Lower lobe of right lung (tissue), 2 donors: Measurements from ENCODE around the gene ANKRD11. TPM values are rescaled to one million over a fixed set of nuclear protein-coding genes. Genes with fewer than 3 reads are reported as not detected.

ENCODE experiments used
- ATAC-seq, 2 donors: fragments of 200-7000 bp; cut with Tn5 transposase; one replicate each; pipeline ENCODE4 v1.9.1; 2020 to 2022; ENCODE audit warnings: mild to moderate bottlenecking in 2 of 2, moderate library complexity in 2 of 2
- DNase-seq: peaks from one replicate; pipeline ENCODE4 v3.0.0-alpha.2; 2020
- H3K27ac ChIP-seq: fragments of 200-600 bp; one replicate; pipeline ENCODE4 v1.8.0; 2022
- H3K27me3 ChIP-seq: fragments of 200-600 bp; one replicate; pipeline ENCODE4 v1.8.0; 2022; ENCODE audit warnings: low read depth
- H3K36me3 ChIP-seq: fragments of 200-600 bp; one replicate; pipeline ENCODE4 v1.8.0; 2022; ENCODE audit warnings: mild to moderate bottlenecking
- H3K4me1 ChIP-seq: fragments of 200-600 bp; one replicate; pipeline ENCODE4 v1.8.0; 2022
- H3K4me3 ChIP-seq: fragments of 200-600 bp; one replicate; pipeline ENCODE4 v1.8.0; 2022; ENCODE audit warnings: mild to moderate bottlenecking
- H3K9me3 ChIP-seq: fragments of 200-600 bp; one replicate; pipeline ENCODE4 v1.8.0; 2022
- CTCF ChIP-seq: fragments of 200-600 bp; IDR thresholded peaks from one replicate; pipeline ENCODE4 v1.8.0; 2022; ENCODE audit warnings: antibody characterized with exemption, mild to moderate bottlenecking
- intact Hi-C: fragments of 100-400 bp; cut with DNase I; formaldehyde crosslinking; loops from one replicate; pipeline ENCODE4 v1.11.0; 2022
- total RNA-seq: library from RNA; stranded (reverse); fragmentation: NEBNext Ultra II Directional; extraction: Animal tissue kit (Norgen Biotek cat#: 25700); gene quantifications from one replicate; pipeline ENCODE4 v1.2.1, GENCODE V29; 2021
- donor health status: DM: no; HTN: yes; CAD: no; lungs with severe emphysema.

ANKRD11 gene
- total RNA-seq, 1 donor from 2014 or later: 127 TPM

- Histone ChIP-seq H3K36me3 (peaks cover 39% of the 10 kb centered on the region), H3K27ac (no peak overlapping the region), H3K27me3 (no peaks in the 10 kb centered on the region), H3K4me1 (peaks cover 58% of the 10 kb centered on the region), H3K4me3 (no peak overlapping the region), H3K9me3 (no peaks in the 10 kb centered on the region)
- intact Hi-C loops: no loop called here
- DNase-seq: no peak
- ATAC-seq: no peak
- no peak for TF ChIP-seq CTCF
Observed at GRCh38 chr16:89298623-89299225, 191.6 kb downstream of the ANKRD11 start.

- Histone ChIP-seq H3K27ac (no peak overlapping the region), H3K36me3 (peaks cover 32% of the 10 kb centered on the region)
- no peak for DNase-seq
Observed at GRCh38 chr16:89297910-89298545, 192.3 kb downstream of the ANKRD11 start.

GRCh38 chr16:89297156-89297874, 193.0 kb downstream of the ANKRD11 start:
- H3K9me3 ChIP-seq: no peaks in the 10 kb centered on the region
- H3K4me3 ChIP-seq: no peak overlapping the region
- H3K27ac ChIP-seq: no peak overlapping the region
- H3K4me1 ChIP-seq: peaks cover 57% of the 10 kb centered on the region
- TF ChIP-seq CTCF: no peak
- intact Hi-C loops: no loop called here
- DNase-seq (no peak), ATAC-seq (no peak)
- H3K36me3 ChIP-seq: peaks cover 30% of the 10 kb centered on the region
- H3K27me3 ChIP-seq: no peaks in the 10 kb centered on the region

More at GRCh38 chr16:89297910-89298545, 192.3 kb downstream of the ANKRD11 start:
- intact Hi-C loops: no loop called here
- no peaks in the 10 kb centered on the region for H3K27me3 ChIP-seq
- TF ChIP-seq CTCF: no peak
- no peak overlapping the region for H3K4me3 ChIP-seq
- H3K9me3 ChIP-seq: no peaks in the 10 kb centered on the region
- no peak for ATAC-seq
- peaks cover 58% of the 10 kb centered on the region for H3K4me1 ChIP-seq

GRCh38 chr16:89295915-89296314, 194.4 kb downstream of the ANKRD11 start:
- Histone ChIP-seq H3K4me3 (no peak overlapping the region), H3K4me1 (peaks cover 43% of the 10 kb centered on the region), H3K27me3 (no peaks in the 10 kb centered on the region), H3K9me3 (no peaks in the 10 kb centered on the region), H3K36me3 (peaks cover 35% of the 10 kb centered on the region), H3K27ac (no peak overlapping the region)
- ATAC-seq (no peak), DNase-seq (no peak)
- no peak for TF ChIP-seq CTCF
- intact Hi-C loops: no loop called here

GRCh38 chr16:89295071-89295900, 195.1 kb downstream of the ANKRD11 start:
- TF ChIP-seq CTCF: no peak
- no peaks in the 10 kb centered on the region for H3K27me3 ChIP-seq
- no peak overlapping the region for H3K4me3 ChIP-seq
- peaks cover 36% of the 10 kb centered on the region for H3K36me3 ChIP-seq
- H3K27ac ChIP-seq: no peak overlapping the region
- intact Hi-C loops: no loop called here
- DNase-seq (no peak), ATAC-seq (no peak)
- no peaks in the 10 kb centered on the region for H3K9me3 ChIP-seq
- peaks cover 38% of the 10 kb centered on the region for H3K4me1 ChIP-seq
